Measurements from ENCODE around the gene NCOA7. TPM values are rescaled to one million over a fixed set of nuclear protein-coding genes. Genes with fewer than 3 reads are reported as not detected.

Gene NCOA7
- total and polyA plus RNA-seq, 12 donors, result 24.5 to 180 (median 70.8) TPM

- intact Hi-C loops (cut with DNase I), result no loop called here
- H3K4me1 ChIP-seq (replicated peaks in 1 of 2), result peaks cover 30 to 72% of the 10 kb centered on the region in 2 donors
- no peaks in the 10 kb centered on the region for H3K27me3 ChIP-seq
- no peaks in the 10 kb centered on the region for H3K36me3 ChIP-seq (replicated peaks in 1 of 2)
- H3K27ac ChIP-seq, result peak overlapping the region in 1 of 5 donors; percentile 28
- no peaks in the 10 kb centered on the region for H3K9me3 ChIP-seq (replicated peaks in 1 of 3)
- no peak for TF ChIP-seq CTCF (IDR thresholded peaks at IDR 0.05)
- no peak for TF ChIP-seq POLR2A (IDR thresholded peaks at IDR 0.05)
- DNase-seq, result no peak
- no peak overlapping the region for H3K4me3 ChIP-seq
- WGBS, 4 donors, result 68 to 83% (median 78%) methylated on average over 3 of the region's 3 CpGs
These were observed 18.9 kb downstream of the NCOA7 start for GRCh38 chr6:125809570-125810170.

- Histone ChIP-seq H3K36me3 (replicated peaks in 1 of 2) (peaks cover 0 to under 1% of the 10 kb centered on the region in 2 donors), H3K27me3 (no peaks in the 10 kb centered on the region), H3K27ac (no peak overlapping the region), H3K4me3 (no peak overlapping the region), H3K4me1 (replicated peaks in 1 of 2) (peaks cover 24 to 72% of the 10 kb centered on the region in 2 donors), H3K9me3 (replicated peaks in 1 of 3) (no peaks in the 10 kb centered on the region)
- TF ChIP-seq CTCF (IDR thresholded peaks at IDR 0.05) (no peak), POLR2A (IDR thresholded peaks at IDR 0.05) (no peak)
- no peak for DNase-seq
- WGBS, 4 donors, result 60 to 89% (median 86%) methylated on average over 1 of the region's 1 CpG
- intact Hi-C loops (cut with DNase I), result no loop called here
These were observed 19.7 kb downstream of the NCOA7 start for GRCh38 chr6:125810445-125810844.

GRCh38 chr6:125811259-125811658 is 20.5 kb downstream of the NCOA7 start:
- no peak for DNase-seq
- intact Hi-C loops (cut with DNase I), result no loop called here
- H3K4me1 ChIP-seq (replicated peaks in 1 of 2), result peaks cover 20 to 75% of the 10 kb centered on the region in 2 donors

More at GRCh38 chr6:125811259-125811658, 20.5 kb downstream of the NCOA7 start:
- Histone ChIP-seq H3K27ac (peak overlapping the region in 2 of 5 donors; percentile 84), H3K36me3 (replicated peaks in 1 of 2) (peaks cover 0 to 8% of the 10 kb centered on the region in 2 donors), H3K27me3 (no peaks in the 10 kb centered on the region), H3K4me3 (no peak overlapping the region), H3K9me3 (replicated peaks in 1 of 3) (no peaks in the 10 kb centered on the region)
- 79 to 88% (median 81%) methylated on average over 5 of the region's 5 CpGs for WGBS, 4 donors
- TF ChIP-seq CTCF (IDR thresholded peaks at IDR 0.05) (no peak), POLR2A (IDR thresholded peaks at IDR 0.05) (no peak)

Data from adrenal gland (tissue), 12 donors.